ENCODE data around the gene SAMD3. TPM values are rescaled to one million over a fixed set of nuclear protein-coding genes. Genes with fewer than 3 reads are reported as not detected.

The SAMD3 gene
- total RNA-seq, 1 donor from 2014 or later = 0.35 TPM

DNA sequence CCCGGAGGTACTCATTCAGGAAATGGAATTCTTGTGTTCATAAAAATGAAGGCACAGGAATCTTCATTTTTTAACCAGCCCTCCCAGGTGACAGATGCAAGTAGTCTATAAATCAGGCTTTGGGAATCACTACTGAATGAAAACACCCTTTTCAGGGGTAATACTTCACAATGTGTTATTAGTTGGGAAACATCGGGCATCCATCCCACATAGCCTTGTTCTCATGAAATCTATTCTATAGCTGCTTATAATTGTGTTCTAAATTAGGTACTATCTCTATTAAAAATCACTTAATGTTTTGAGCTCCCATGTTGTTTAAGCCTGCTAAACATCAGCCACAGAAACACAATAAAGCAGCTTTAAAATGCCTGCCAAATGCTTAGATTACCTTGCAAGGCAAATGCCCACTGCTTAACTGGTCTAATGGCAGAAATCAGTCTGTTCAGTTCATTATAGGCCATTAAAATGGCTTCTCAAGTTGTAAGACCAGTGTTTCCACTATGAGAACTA lies 109.5 kb downstream of the SAMD3 start:
- peaks cover 10% of the 10 kb centered on the region for H3K36me3 Mint-ChIP-seq (ENCODE audit: low read depth)
- no peak overlapping the region for H3K4me3 Mint-ChIP-seq (ENCODE audit: unreplicated experiment)
- H3K9me3 Mint-ChIP-seq (ENCODE audit: low read depth) = peaks cover 8% of the 10 kb centered on the region
- H3K27me3 Mint-ChIP-seq (ENCODE audit: low read depth) = no peaks in the 10 kb centered on the region
- H3K4me1 Mint-ChIP-seq (ENCODE audit: low read depth) = peaks cover 6% of the 10 kb centered on the region
- TF ChIP-seq, protein P1, sequence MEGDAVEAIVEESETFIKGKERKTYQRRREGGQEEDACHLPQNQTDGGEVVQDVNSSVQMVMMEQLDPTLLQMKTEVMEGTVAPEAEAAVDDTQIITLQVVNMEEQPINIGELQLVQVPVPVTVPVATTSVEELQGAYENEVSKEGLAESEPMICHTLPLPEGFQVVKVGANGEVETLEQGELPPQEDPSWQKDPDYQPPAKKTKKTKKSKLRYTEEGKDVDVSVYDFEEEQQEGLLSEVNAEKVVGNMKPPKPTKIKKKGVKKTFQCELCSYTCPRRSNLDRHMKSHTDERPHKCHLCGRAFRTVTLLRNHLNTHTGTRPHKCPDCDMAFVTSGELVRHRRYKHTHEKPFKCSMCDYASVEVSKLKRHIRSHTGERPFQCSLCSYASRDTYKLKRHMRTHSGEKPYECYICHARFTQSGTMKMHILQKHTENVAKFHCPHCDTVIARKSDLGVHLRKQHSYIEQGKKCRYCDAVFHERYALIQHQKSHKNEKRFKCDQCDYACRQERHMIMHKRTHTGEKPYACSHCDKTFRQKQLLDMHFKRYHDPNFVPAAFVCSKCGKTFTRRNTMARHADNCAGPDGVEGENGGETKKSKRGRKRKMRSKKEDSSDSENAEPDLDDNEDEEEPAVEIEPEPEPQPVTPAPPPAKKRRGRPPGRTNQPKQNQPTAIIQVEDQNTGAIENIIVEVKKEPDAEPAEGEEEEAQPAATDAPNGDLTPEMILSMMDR (IDR thresholded peaks at IDR 0.05) = no peak
- H3K27ac Mint-ChIP-seq (ENCODE audit: unreplicated experiment) = no peak overlapping the region
- no peak for DNase-seq (ENCODE audit: low spot score)

DNA sequence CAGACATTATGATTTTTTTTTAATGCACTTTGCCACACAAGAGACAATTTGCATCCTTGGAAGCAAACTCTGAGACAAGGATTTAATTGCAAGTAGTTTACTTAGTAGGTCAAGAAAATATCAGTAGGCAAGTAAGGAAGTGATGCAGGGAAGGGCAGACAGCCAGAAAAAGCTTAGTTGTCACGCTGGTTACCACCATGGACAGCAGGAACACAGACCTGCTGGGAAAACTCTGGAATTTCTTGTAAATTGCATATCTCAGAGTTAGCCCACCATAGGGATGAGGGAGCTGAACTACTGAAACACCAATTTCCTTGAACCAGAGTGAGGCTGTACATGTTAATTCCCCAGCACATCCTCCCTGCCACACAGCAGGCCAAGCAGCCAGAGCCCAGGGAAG lies 111.7 kb downstream of the SAMD3 start:
- no peak for DNase-seq (ENCODE audit: low spot score)
- H3K9me3 Mint-ChIP-seq (ENCODE audit: low read depth) = peaks cover 8% of the 10 kb centered on the region
- H3K36me3 Mint-ChIP-seq (ENCODE audit: low read depth) = peaks cover 13% of the 10 kb centered on the region
- H3K27me3 Mint-ChIP-seq (ENCODE audit: low read depth) = no peaks in the 10 kb centered on the region
- H3K4me1 Mint-ChIP-seq (ENCODE audit: low read depth) = peaks cover 6% of the 10 kb centered on the region
- H3K4me3 Mint-ChIP-seq (ENCODE audit: unreplicated experiment) = no peak overlapping the region
- TF ChIP-seq, protein P1 (IDR thresholded peaks at IDR 0.05) = no peak
- H3K27ac Mint-ChIP-seq (ENCODE audit: unreplicated experiment) = no peak overlapping the region

DNA sequence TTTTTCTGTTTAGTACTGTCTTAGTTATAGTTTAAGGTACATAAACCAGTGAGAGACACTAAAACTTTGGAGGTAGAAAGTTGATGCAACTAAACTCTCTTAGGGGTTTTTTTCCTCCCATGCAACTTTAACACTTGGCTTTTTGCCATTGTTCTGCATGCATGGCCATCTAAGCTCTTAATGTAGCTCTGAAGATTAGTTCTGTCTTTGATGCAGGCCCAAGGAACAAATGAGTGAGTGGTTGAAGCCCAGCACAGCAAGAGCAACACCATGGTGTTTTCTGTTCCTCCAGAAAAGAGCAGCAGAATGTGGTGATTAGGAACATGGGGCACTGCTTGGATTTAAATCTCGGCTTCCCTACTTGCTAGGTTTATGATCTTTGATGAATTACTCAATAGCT lies 115.0 kb downstream of the SAMD3 start:
- Mint-ChIP-seq H3K4me1 (ENCODE audit: low read depth) (no peaks in the 10 kb centered on the region), H3K4me3 (ENCODE audit: unreplicated experiment) (no peak overlapping the region), H3K27ac (ENCODE audit: unreplicated experiment) (no peak overlapping the region), H3K9me3 (ENCODE audit: low read depth) (peaks cover 8% of the 10 kb centered on the region), H3K36me3 (ENCODE audit: low read depth) (peaks cover 12% of the 10 kb centered on the region), H3K27me3 (ENCODE audit: low read depth) (no peaks in the 10 kb centered on the region)
- DNase-seq (ENCODE audit: low spot score) = no peak
- TF ChIP-seq, protein P1 (IDR thresholded peaks at IDR 0.05) = no peak

DNA sequence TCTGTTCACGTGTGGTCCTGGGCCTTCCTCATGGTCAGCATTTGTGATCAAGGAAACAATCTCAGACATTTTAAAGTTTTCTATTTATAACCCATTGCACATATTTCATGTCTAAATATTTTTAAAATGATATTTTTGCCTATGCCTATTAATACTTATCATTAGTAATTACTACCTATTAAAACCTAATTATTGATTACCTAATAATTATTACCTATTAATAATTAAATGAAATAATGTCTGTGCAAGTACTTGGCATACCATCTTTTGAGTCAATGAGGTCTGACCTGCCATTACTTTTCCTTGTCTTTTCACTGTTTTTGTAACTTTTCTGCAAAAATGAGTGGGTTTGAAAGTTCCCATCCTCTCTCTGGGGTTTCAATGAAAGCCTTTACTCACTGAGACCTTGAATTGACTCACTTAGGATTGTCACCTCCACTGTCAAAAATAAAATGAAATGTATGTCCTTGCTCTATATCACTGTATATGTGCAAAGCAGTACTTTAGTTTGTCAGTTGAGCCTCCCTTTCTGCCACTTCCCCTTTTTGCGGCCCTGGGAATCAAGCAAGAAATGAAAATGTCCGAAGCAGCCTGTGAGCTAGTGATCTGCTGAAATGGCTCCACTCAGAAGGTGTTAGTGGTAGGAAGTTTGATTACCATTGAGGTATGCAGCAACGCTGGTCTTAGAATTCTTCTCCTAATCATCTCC lies 116.6 kb downstream of the SAMD3 start:
- TF ChIP-seq, protein P1 (IDR thresholded peaks at IDR 0.05) = no peak
- H3K27me3 Mint-ChIP-seq (ENCODE audit: low read depth) = no peaks in the 10 kb centered on the region
- H3K36me3 Mint-ChIP-seq (ENCODE audit: low read depth) = peaks cover 19% of the 10 kb centered on the region
- peaks cover 8% of the 10 kb centered on the region for H3K9me3 Mint-ChIP-seq (ENCODE audit: low read depth)
- H3K4me3 Mint-ChIP-seq (ENCODE audit: unreplicated experiment) = no peak overlapping the region
- DNase-seq (ENCODE audit: low spot score) = no peak
- no peak overlapping the region for H3K27ac Mint-ChIP-seq (ENCODE audit: unreplicated experiment)
- no peaks in the 10 kb centered on the region for H3K4me1 Mint-ChIP-seq (ENCODE audit: low read depth)

DNA sequence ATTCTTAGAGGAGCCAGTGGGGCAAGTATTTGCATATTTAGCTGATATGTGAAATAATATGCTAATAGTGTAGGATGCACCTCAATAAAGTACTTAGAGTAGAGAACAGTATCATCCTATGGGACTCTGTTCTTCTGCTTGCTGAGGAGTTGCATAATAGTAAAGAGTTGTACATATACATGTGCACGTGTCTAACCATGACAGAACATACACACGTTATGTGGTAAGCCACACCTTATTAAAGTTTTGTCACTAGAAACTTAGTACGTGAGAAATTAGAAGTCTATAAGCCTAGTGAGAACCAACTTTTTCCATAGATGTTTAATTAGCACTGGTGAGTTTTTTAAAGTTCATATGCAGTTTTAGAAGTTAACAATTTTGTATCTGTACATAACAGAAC lies 123.6 kb downstream of the SAMD3 start:
- TF ChIP-seq, protein P1 (IDR thresholded peaks at IDR 0.05) = no peak
- no peak for DNase-seq (ENCODE audit: low spot score)
- Mint-ChIP-seq H3K4me1 (ENCODE audit: low read depth) (no peaks in the 10 kb centered on the region), H3K36me3 (ENCODE audit: low read depth) (peaks cover 17% of the 10 kb centered on the region), H3K4me3 (ENCODE audit: unreplicated experiment) (no peak overlapping the region), H3K9me3 (ENCODE audit: low read depth) (no peaks in the 10 kb centered on the region), H3K27me3 (ENCODE audit: low read depth) (no peaks in the 10 kb centered on the region), H3K27ac (ENCODE audit: unreplicated experiment) (no peak overlapping the region)
